Gastrocnemius medialis (tissue), 4 donors: ENCODE results near the gene OR2AG1. TPM values are rescaled to one million over a fixed set of nuclear protein-coding genes. Genes with fewer than 3 reads are reported as not detected.

Experiments
- ATAC-seq, 2 donors: fragments of 150-250 bp; one replicate each; pipeline ENCODE4 v1.9.1; 2016
- DNase-seq, 2 donors: peaks; one replicate each; pipeline ENCODE4 v3.0.0-alpha.2; 2019
- H3K27ac ChIP-seq, 4 donors: fragments of 200-600 bp; sonication (generic); 1 replicate in 1 of 4; 2 replicates in 3 of 4; pipeline ENCODE4 v1.5.1; 2016 to 2018; ENCODE audit warnings: mild to moderate bottlenecking in 2 of 4, moderate library complexity in 1 of 4
- H3K27me3 ChIP-seq, 3 donors: fragments of 200-600 bp; sonication (generic) in 2 of 3; 1 replicate in 1 of 3; 2 replicates in 2 of 3; pipeline versions ENCODE4 v1.5.1 to v1.6.0; 2016 to 2019; ENCODE audit warnings: mild to moderate bottlenecking in 1 of 3, moderate library complexity in 1 of 3
- H3K36me3 ChIP-seq, 2 donors: fragments of 200-600 bp; sonication (generic) in 1 of 2; one replicate each; pipeline ENCODE4 v1.5.1; 2017 to 2018
- H3K4me1 ChIP-seq, 2 donors: fragments of 200-600 bp; sonication (generic) in 1 of 2; one replicate each; pipeline ENCODE4 v1.5.1; 2016 to 2017; ENCODE audit warnings: mild to moderate bottlenecking in 2 of 2
- H3K4me3 ChIP-seq, 4 donors: fragments of 200-600 bp; sonication (generic) in 3 of 4; 1 replicate in 1 of 4; 2 replicates in 3 of 4; pipeline ENCODE4 v1.5.1; 2016 to 2019; ENCODE audit warnings: mild to moderate bottlenecking in 2 of 4
- H3K9me3 ChIP-seq, 3 donors: fragments of 200-600 bp; sonication (generic) in 2 of 3; 1 replicate in 1 of 3; 2 replicates in 2 of 3; pipeline ENCODE4 v1.5.1; 2016 to 2019
- POLR2A ChIP-seq, 2 donors: fragments of 450-650 bp; IDR thresholded peaks; one replicate each; pipeline ENCODE4 v1.6.1; 2017; ENCODE audit warnings: antibody characterized with exemption in 2 of 2, mild to moderate bottlenecking in 2 of 2, moderate library complexity in 2 of 2
- in situ Hi-C, 4 donors: fragments of 200-750 bp; cut with MboI; loops; one replicate each; pipeline versions ENCODE4 v1.15.0 to v1.8.0; 2017; ENCODE audit warnings: low sequenced_read_pairs in 4 of 4
- intact Hi-C: fragments of 100-400 bp; cut with DNase I; formaldehyde crosslinking; loops from one replicate; pipeline ENCODE4 v1.15.1; 2023; ENCODE audit warnings: low total_unique reads
- total RNA-seq, 4 donors: library from RNA; depleted of rRNA; stranded (reverse); fragments of >200 nt; gene quantifications; one replicate each; pipeline versions ENCODE4 v1.1.0 to v1.2.3, GENCODE V29; 2016
- TF ChIP-seq, protein P1 (sequence below), 5 experiments: fragments of 450-650 bp in 3 of 5; fragments of 200-600 bp in 2 of 5; sonication (generic) in 2 of 5; IDR thresholded peaks in 4 of 5; conservative IDR thresholded peaks in 1 of 5; 1 replicate in 4 of 5; 2 replicates in 1 of 5; pipeline ENCODE4 v1.5.1; 2016 to 2019; ENCODE audit warnings: antibody characterized with exemption in 5 of 5, mild to moderate bottlenecking in 3 of 5, moderate library complexity in 3 of 5

OR2AG1 gene
- total RNA-seq, 4 donors from 2014 or later: not detected

DNA sequence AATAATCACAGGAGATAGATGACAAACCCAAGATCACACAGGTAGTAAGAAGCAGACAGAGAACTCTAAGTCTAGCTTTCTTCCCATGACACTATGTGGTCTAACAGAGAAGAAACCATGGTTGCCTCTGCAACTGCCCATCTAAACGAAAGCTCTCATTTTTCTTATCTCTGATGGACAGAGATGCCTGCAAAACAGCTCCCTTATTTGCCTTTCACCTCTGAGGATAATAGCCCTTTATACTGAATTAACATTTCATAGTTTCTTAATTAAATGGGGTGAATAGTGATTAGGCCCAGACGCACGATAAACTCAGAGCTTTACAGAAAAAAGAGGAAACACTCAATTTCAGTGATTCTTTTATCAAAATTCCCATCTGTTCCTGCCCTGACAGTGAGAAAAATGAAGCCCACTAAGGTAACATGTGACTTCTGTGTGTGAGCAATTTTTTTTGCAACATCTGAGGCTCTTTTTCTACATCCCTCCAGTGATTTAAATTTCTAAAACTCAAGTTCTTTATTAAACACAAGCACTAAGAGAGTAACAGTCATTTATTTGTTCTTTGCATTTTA lies 35.6 kb upstream of the OR2AG1 start:
- ATAC-seq: no peak
- Histone ChIP-seq H3K4me3 (no peak overlapping the region), H3K4me1 (peaks cover 0 to 5% of the 10 kb centered on the region in 2 donors), H3K9me3 (no peaks in the 10 kb centered on the region), H3K27me3 (no peaks in the 10 kb centered on the region), H3K36me3 (no peaks in the 10 kb centered on the region), H3K27ac (peak overlapping the region in 3 of 4 donors; percentile 69 to 79 (median 71))
- intact Hi-C loops: no loop called here
- TF ChIP-seq, protein P1, sequence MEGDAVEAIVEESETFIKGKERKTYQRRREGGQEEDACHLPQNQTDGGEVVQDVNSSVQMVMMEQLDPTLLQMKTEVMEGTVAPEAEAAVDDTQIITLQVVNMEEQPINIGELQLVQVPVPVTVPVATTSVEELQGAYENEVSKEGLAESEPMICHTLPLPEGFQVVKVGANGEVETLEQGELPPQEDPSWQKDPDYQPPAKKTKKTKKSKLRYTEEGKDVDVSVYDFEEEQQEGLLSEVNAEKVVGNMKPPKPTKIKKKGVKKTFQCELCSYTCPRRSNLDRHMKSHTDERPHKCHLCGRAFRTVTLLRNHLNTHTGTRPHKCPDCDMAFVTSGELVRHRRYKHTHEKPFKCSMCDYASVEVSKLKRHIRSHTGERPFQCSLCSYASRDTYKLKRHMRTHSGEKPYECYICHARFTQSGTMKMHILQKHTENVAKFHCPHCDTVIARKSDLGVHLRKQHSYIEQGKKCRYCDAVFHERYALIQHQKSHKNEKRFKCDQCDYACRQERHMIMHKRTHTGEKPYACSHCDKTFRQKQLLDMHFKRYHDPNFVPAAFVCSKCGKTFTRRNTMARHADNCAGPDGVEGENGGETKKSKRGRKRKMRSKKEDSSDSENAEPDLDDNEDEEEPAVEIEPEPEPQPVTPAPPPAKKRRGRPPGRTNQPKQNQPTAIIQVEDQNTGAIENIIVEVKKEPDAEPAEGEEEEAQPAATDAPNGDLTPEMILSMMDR (IDR thresholded peaks at IDR 0.05 in 4 of 5, conservative IDR thresholded peaks at IDR 0.05 in 1 of 5): no peak
- TF ChIP-seq POLR2A (IDR thresholded peaks at IDR 0.05): no peak
- in situ Hi-C loops: no loop called here
- DNase-seq: no peak

GRCh38 chr11:6755303-6755952 lies 27.4 kb upstream of the OR2AG1 start:
- H3K27me3 ChIP-seq: no peaks in the 10 kb centered on the region
- H3K27ac ChIP-seq: no peak overlapping the region
- H3K4me3 ChIP-seq: no peak overlapping the region
- intact Hi-C loops: no loop called here
- ATAC-seq (no peak), DNase-seq (no peak)
- no peaks in the 10 kb centered on the region for H3K9me3 ChIP-seq
- no peak for TF ChIP-seq POLR2A (IDR thresholded peaks at IDR 0.05)
- TF ChIP-seq, protein P1 (IDR thresholded peaks at IDR 0.05 in 4 of 5, conservative IDR thresholded peaks at IDR 0.05 in 1 of 5): peak in 4 of 5 experiments; percentile 39 to 85 (median 66)
- H3K4me1 ChIP-seq: no peaks in the 10 kb centered on the region
- in situ Hi-C loops: no loop called here
- H3K36me3 ChIP-seq: no peaks in the 10 kb centered on the region

GRCh38 chr11:6755953-6756347 lies 26.9 kb upstream of the OR2AG1 start:
- Histone ChIP-seq H3K4me3 (no peak overlapping the region), H3K27me3 (no peaks in the 10 kb centered on the region), H3K27ac (no peak overlapping the region), H3K36me3 (no peaks in the 10 kb centered on the region), H3K9me3 (no peaks in the 10 kb centered on the region), H3K4me1 (no peaks in the 10 kb centered on the region)
- intact Hi-C loops (no loop called here), in situ Hi-C loops (no loop called here)
- ATAC-seq: no peak
- DNase-seq: no peak
- no peak for TF ChIP-seq POLR2A (IDR thresholded peaks at IDR 0.05)
- TF ChIP-seq, protein P1 (IDR thresholded peaks at IDR 0.05 in 4 of 5, conservative IDR thresholded peaks at IDR 0.05 in 1 of 5): no peak

GRCh38 chr11:6757373-6757967 lies 25.4 kb upstream of the OR2AG1 start:
- Histone ChIP-seq H3K36me3 (no peaks in the 10 kb centered on the region), H3K4me3 (no peak overlapping the region), H3K9me3 (no peaks in the 10 kb centered on the region), H3K4me1 (no peaks in the 10 kb centered on the region), H3K27ac (no peak overlapping the region), H3K27me3 (no peaks in the 10 kb centered on the region)
- TF ChIP-seq, protein P1 (IDR thresholded peaks at IDR 0.05 in 4 of 5, conservative IDR thresholded peaks at IDR 0.05 in 1 of 5): peak in 3 of 5 experiments; percentile 30 to 37 (median 35)
- TF ChIP-seq POLR2A (IDR thresholded peaks at IDR 0.05): no peak
- intact Hi-C loops (no loop called here), in situ Hi-C loops (no loop called here)
- DNase-seq (peak in 1 of 2 donors; percentile 18), ATAC-seq (no peak)
